HG02610 (cell line): ENCODE measurements around the gene AGR3.

Experiments
- ATAC-seq: cut with Tn5 transposase; IDR thresholded peaks from one replicate; pipeline ENCODE4 v1.9.1; 2021; ENCODE audit warnings: mild to moderate bottlenecking, moderate library complexity; ENCODE audit not compliant: unreplicated experiment

Gene AGR3

DNA sequence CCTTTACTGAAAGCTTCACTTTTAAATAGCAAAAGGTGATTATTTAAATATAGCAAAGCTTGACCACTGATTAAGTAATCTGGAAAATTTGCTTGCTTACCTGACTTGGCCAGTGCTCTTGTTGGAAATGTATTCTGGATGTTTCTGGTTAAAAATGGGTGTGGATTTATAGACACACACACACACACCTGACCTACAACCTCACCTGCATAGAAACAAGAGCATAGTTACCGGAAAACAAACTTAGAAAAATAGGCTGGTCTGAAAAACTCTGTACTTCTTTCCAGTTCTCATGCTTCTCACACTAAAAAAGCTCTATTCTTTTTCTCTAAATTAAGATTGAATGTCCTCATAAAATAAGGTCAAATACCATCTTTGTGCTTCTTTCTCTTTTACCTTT, at the start of gene AGR3:
Gene AGR3, minus strand, starts transcription at position 140 of the 400 bp plus-strand sequence. CDS start 3,365 bp downstream, outside the sequence.
- no peak for ATAC-seq

DNA sequence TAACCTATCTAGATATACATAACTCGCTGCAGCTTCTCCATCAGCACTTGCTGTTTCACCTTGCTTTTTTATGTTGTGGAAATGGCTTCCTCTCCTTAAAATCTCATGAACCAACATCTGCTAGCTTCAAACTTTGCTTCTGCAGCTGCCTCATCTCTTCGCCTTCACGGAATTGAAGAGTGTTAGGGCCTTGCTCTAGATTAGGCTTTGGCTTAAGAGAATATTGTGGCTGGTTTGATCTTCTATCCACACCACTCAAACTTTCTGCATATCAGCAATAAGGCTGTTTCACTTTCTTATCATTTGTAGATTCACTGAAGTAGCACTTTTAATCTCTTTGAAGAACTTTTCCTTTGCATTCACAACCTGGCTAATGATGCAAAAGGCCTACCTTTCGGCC, 49.2 kb upstream of the AGR3 start:
- no peak for ATAC-seq

DNA sequence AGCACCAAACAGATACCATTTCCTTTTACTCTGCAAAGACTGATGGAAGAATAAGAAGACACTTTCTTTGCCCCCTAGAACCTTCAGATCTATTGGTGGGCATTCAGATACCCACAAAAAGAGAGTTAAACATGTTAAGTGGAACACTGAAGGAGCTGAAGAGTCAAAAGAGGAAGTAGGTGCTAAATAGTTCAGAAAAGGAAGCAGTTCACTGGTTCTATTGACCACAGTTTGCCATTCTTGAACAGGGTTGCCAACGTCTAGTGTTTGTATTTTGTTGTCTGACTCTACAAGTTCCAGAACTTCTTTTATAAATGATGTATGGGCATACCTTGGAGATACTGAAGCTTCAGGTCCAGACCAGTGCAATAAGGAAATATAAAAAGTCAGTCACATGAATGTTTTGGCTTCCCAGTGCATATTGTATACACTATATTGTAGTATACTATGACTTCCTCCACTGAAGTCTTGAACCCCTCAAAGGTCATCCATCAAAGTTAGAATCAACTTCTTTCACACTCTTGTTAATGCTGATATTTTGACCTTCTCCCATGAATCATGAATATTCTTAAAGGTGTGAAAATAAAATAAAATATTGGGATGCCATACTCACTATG, 47.5 kb upstream of the AGR3 start:
- ATAC-seq = peak; percentile 79

DNA sequence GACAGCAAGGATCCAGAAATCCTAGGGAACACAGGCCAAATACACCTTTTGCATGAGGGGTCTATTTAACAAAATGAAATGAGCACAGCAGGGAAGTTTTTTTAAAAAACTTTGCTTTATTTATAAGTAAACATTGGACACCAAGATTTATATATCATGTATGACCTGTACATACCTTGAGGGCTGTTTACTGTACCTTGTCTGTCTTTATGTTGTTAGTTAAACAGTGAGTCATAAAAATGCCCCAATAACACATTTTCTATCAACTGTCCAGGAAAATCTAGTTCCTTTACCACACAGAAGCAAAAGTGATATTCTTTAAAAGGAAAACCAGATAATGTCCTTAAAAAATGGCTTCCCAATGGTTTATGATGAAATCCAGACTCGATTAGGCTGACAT, 45.1 kb upstream of the AGR3 start:
- no peak for ATAC-seq

DNA sequence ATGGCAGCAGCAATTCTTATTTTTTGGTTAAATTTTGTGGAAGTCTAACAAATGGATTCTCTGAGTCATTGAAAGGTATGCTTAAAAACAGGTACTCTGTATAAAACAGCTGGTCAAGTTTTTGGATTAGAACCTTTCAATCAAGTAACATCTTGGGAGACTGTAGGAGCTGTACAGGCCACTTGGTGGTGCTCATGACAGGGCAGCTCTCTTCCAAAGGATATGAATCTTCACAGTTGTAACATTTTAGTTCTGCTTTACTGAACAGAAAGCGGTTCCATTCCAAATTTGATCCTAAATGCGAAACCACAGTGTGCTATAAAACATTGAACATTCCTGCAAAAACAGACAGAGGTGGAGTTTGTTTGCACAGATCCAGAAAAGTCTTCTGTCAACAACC, 44.5 kb upstream of the AGR3 start:
- ATAC-seq = peak; percentile 31

DNA sequence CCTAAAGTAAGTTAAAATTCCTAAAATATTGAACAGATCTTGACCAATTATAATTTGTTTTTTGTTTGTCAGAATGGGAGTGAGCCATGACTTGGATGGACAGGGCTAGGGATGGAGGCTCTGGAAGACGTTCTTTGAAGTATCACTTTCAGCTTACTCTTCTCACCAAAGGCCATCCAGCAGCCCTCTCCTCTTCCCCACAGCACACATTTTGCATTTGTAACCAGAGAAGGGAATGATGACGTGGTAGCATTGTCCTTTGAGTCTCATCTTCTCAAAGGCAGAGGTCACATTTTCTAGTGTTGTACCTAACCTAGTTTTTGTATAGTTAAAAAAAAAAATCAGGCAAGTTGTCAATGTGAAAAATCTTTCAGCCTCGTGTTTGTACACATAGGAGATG, 43.8 kb upstream of the AGR3 start:
- ATAC-seq = no peak

DNA sequence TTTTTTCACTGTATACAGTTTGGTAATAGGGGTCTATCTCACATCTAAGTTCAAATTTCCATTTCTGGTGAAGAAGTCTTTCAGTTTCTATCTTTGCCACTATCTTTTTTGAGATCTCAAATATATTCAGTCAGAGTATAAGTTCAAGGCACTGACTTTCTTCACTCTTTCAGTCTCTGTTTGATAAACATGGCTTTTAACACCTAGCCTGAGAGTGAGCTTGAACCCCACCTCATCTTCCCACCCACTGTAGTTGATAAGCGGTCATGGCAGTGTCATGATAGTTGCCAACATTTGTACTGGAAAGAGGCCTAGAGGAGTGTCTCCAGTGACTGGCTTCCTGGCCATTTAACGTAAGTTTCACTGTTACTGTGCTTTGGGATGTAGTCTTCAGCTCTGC, 41.2 kb upstream of the AGR3 start:
- ATAC-seq = no peak

DNA sequence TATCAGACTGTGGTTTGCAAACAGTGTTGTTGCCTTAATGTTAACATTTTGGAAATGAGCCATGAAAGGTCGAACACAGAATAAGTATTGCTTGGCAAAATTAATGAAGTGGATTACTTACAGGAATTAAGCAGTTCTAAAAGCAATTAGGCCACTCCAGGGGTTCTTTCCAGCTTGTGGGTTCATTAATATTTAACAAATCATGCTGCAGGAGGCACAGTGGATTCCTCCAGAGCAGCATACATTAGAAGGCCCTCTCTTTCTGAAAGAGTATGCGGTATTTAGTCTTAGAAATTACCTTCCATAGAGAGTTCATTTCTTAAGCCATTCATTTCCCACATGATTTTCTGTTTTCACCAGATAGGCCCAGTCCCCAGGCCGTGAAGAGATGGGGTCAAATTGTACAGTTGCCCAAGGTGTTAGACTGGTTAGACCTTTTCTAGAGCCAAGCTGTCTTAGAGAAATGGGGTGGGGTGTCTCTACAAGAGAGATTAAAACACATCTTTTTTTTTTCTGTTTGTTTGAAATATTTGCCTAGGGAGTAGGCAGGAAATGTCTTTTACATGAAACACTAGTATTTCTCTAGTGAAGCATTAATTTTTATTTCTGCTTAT, 40.0 kb upstream of the AGR3 start:
- ATAC-seq = no peak

DNA sequence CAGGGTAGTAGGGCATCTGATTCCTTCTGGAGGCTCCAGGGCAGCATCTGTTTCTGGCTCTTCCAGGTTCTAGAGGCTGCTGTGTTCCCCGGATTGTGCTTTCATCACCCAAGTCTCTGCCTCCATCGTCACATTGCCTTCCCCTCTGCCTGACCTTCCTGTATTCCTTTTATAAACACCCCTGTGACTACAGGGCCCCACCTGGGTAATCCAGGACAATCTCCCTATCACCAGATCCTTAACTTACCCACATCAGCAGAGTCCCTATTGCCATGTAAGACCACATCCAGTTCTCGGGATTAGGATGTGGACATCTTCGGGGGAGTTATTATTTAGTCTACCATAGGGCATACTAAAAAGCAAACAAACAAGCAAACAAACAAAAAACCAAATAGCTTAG, 39.4 kb upstream of the AGR3 start:
- ATAC-seq = no peak

DNA sequence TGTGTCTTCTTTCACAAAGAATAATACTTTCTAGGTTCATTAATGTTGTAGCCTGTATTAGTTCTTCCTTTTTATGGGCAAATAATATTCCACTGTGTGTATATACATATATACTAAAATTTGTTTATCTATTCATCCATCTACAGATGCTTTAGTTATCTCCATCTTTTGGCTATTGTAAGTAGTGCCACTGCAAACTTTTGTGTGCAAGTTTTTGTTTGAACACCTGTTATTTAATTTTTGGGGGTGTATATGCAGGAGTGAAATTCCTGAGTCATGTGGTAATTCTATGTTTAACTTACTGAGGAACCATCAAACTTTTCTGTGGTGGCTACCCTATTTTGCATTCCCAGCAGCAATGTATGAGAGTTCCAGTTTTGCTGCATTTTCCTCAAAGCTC, 37.7 kb upstream of the AGR3 start:
- no peak for ATAC-seq

DNA sequence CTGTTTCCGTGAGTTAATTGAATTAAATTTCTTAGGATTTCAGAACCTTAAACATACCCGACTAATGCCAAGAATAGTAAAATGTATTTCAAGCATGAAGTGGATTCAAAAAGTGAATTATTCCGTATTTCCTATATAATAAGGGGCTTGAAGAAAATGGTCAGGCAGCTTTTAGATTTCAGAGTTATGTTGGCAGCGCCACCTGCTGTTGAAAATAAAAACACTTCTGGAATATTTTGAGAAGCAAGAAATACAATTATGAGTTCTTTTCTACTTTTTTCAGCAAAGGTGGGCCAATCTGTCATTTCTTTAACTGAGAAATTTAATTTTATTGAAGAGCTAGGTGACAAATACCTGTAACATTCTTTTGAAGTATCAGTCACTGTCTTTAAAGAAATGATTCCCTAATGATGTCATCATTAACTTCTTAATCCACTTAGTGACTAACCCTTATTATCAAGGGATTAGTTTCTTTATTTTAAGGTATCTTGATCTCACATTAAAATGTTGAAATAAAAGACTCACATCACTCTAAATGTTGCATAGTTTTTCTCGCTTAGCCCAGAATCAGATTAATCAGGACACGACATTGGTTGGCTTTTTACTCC, 36.6 kb upstream of the AGR3 start:
- ATAC-seq = no peak

DNA sequence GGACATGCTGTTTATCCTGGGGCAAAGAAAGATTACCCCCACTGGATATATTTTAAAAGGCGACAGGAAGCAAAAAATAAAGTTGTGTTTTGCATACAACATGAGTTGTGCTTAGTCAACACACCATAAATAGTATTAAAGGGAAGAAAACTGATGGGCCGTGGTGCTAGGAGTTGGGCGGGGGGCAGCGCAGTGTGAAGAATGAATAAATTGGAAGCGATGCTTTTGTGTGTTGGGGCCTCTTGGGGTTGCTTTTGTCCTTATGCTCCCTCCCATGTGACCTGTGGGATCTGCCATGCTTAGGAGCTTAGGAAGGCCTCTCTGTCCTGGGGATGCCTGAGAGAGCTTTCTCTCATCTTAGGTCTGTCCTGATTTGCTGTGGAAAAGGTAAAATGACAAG, 35.0 kb upstream of the AGR3 start:
- ATAC-seq = no peak

DNA sequence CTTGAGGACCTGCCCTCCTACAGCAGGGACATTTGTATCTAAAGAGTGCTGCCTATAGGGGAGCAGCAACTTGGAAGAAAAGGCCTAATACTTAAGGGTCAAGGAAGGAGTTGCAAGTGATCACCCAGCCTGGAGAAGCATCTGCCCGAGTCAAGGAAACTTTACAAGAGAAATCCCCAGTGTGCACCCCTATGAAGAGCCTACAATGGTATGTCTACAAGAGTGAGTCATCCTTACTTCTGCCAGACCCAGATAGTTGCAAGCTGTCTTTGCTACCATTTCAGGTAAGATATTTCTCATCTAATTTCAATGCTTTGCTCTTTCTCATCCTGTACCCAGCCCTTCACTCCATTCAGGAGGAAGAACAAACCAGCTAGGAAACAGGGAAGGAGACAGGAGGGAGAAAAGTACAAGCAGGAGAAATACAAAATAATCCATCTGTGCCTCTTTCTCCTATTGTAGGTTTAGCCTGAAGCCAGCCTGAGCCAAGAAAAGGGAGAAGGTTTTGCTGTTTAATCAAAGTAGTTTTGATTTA, 34.4 kb upstream of the AGR3 start:
- ATAC-seq = no peak

DNA sequence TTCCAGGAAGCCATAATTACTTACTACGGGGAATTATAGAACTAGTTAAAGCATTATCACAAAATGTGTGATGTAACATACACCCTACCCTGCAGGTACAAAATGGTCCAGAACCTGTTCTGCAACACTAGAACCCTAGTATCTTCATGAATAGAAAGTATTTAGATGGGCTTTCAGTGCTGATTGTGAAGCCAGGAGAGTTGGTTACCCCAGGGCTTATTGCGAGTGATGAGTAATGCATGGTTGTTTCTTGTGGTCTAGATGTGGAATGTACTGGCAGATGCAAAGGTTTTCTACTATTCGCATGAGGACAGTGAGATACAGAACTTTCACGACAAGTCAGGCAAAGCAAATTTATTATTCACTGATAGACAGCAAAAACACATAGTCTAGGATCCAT, 33.6 kb upstream of the AGR3 start:
- no peak for ATAC-seq

DNA sequence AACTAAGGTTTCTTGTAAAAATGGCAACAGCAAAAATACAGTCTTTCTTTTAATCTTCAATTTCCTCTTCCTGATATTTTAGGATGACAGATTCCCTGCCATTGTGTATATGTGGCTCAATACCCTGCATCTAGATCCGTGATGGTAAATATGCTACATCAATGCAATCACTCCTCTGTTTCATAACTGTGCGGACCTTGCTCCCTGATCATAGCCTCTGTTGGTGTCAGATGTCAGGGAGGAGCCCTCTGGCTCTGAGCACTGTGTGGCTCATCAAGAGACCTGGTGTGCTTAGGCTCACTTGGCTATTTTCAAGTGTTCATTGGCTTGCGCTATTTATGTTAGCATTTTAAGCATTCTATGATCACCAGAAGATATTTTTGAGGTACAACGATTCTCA, 33.0 kb upstream of the AGR3 start:
- ATAC-seq = no peak

DNA sequence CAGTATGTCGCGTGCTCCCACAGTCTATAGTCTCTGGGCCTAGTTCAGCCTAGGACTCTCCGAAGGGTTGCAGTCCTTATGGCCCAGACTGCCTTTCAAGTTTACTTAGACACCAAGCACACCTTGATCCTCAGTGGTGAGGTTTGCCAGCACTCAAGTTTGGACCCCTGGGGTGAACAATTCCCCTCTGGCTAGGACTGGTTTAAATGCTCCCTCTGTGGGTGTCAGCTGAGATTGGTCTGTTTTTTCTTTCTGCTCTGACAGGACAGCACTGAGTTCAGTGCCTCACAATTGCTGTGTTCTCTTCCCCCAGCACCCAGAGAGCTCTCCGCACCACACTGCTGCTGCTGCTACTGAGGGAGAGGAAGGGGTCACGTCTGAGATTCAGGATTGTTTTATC, 31.9 kb upstream of the AGR3 start:
- ATAC-seq = no peak

DNA sequence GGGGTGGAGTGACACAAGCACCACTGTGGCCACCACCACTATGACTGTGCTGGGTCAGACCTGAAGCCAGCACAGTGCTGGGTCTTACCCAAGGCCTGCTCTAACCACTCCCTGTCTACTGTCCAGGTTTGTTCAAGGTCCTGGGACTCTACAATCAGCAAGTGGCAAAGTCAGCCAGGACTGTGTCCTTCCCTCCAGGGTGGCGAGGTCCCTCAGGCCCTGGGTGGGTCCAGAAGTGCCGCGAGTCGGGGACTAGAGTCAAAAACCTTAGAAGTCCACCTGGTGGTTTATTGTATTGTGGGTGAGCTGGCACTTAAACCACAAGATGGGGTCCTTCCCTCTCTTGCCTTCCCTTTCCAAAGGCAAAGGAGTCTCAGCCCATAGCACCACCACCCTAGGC, 30.8 kb upstream of the AGR3 start:
- ATAC-seq = no peak

DNA sequence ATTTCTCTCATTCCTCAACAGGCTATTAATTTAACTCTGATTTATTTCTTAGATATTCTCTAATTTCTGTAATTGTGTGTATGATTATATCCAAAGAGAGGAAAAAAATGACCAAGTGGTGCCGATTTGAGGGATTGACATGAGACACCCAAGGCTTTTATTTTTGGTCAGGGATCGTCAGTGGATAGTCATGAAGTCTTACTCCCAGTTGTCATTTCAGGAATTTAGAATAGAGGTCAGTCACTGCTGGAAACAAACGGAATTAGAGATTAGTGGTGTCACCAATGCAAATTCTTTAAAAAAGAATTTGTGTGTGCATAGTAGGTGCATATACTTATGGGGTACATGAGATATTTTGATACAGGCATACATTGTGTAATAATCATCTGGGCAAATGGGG, 26.8 kb upstream of the AGR3 start:
- no peak for ATAC-seq

DNA sequence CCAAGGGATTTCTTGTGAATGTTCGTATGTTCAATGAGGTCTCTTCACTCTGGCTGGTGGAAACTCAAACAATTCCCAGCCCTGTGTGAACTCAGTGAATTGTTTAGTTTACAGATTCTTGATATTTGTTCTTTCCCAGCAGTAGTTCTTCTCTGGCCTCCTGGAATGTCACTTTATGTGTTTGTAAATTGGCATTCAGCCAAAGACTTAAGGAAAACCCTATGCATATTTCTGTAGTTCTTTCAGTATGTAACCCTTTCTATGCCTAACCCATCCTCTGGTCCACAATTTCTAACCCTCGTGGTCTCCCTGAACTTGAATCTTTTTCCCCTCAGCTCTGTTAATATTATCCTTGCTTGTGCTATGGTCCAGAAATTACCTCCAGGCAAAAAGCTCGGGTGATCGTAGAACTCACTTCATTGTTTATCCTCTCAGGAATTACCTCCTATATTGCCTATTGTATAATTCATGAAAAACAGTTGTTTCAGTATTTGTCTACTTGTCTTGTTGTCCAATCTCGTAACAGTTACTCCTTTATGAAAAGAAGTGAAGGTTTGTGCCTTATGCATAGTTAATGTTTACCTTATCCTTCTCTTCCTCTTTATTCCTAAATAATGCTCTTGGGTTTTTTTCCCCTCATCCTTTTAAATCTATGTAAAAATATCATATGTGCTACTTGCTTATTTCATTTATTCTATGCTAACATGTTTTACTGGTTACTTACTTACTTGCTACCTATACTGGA, 23.7 kb upstream of the AGR3 start:
- ATAC-seq = no peak

DNA sequence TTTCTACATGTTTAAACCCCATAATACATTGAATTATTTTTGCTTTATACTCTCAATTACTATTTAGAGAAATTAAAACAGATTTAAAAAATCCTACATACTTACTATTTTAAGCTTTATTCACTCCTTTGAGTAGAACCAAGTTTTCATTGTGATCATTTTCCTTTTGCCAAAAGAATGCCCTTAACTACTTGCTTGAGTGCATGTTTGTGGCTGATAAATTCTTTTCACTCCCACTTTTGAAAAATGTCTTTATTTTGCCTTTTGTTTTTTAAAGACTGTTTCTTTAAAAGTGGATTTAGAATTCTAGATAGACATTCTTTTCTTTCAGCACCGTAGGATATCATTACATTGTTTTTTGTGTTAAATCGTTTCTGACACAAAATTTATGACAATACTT, 22.3 kb upstream of the AGR3 start:
- ATAC-seq = no peak

DNA sequence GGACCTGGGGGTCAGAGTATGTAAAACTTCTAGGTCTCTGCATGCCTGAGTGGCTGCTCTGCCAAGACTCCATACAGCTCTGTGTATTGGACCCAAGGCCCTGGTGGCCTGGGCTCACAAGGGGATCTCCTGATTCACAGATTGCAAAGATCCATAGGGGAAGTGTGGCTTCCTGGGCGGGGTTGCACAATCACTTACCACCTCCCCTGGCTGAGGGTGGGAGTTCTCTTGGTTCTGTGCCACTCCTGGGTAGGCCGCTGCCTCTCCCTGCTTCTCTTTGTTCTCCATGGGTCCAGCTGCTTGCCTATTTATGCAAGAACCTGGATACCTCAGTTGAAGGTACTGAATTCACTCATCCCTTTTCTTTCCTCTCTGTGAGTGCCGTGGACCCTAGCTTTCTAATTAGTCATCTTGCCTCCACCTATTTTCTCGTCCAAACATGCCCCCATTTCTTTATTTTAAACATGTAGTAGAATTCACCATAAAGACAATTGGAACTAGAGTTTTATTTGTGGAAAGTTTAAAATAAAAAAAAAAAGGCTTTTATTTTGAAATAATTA, 18.5 kb upstream of the AGR3 start:
- no peak for ATAC-seq
